NT2/D1 (cell line): Measurements from ENCODE around the gene APOD.
"Not testable (repeated sequence)": the region's sequence is repeated elsewhere in the genome, so short reads cannot be mapped to it uniquely, and the experiment has no call there.

Source experiments
- SUZ12 ChIP-seq: IDR thresholded peaks from 2 replicates; pipeline ENCODE4 v1.6.1; 2011; ENCODE audit not compliant: insufficient read length, insufficient read depth; ENCODE audit errors: extremely low read depth
- YY1 ChIP-seq: IDR thresholded peaks from 2 replicates; pipeline ENCODE4 v1.6.1; 2011; ENCODE audit not compliant: insufficient read length, insufficient read depth

DNA sequence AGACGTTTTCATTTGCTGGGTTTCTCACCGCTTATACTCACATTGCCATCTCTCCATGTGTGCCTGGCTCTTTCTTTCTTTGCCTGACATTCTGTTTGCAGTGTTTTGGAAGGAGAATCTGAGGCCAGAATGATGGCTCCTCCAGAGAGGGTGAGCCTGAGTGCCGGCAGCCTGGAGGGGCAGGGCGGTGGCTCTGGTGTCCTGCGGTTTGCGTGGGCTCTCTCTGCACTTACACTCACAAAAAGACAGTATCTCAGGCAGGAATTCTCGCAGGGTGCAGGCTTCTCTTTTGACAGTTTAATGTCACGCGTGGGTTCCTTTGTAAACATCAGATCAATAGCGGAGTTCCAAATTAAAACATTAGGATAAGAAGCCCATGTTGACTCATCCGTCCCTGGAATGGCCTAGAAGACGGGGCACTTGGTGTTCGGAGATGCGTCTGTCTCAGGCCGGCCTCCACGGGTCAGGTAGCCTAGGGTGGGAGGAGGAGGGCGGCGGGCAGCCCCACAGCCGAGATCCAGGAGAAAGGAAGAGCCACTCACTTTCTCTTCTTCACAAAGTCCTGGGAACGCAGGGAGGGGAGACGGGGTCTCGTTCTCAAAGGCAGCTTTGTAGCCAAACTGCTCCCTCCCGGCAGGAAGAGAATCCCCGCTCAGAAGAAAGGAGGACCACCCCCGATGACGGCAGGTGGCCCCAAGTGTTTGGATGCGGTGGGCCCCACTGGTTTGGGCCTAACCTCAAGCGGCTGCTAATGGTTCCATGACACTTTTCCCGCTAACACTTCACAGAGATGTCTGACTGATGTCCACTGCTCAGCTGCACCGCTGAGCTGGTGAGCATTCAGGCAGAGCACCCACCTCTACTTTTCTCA is 44.0 kb upstream of the APOD start:
- TF ChIP-seq YY1, SUZ12: not testable (repeated sequence)
